Lower leg skin (tissue), 4 donors: ENCODE measurements around the gene SCGB2A2. TPM values are rescaled to one million over a fixed set of nuclear protein-coding genes. Genes with fewer than 3 reads are reported as not detected.

Experiments used
- DNase-seq, 2 donors: peaks; one replicate each; pipeline ENCODE4 v3.0.0-alpha.2; 2019; ENCODE audit warnings: low spot score in 2 of 2
- H3K4me3 ChIP-seq: fragments of 200-600 bp; sonication (generic); 2 replicates; pipeline ENCODE4 v1.5.1; 2017; ENCODE audit warnings: mild to moderate bottlenecking, low read depth; ENCODE audit not compliant: poor library complexity, severe bottlenecking
- POLR2A ChIP-seq, 2 donors: fragments of 450-650 bp; IDR thresholded peaks; one replicate each; pipeline ENCODE4 v1.6.1; 2016 to 2017; ENCODE audit warnings: antibody characterized with exemption in 2 of 2, mild to moderate bottlenecking in 1 of 2, moderate library complexity in 1 of 2
- WGBS, 2 donors: methylation state at CpG; one replicate each; pipeline ENCODE4 v1.1.5; 2018; 5-methylcytosine and 5-hydroxymethylcytosine counted together
- intact Hi-C: fragments of 100-400 bp; cut with DNase I; formaldehyde crosslinking; loops from one replicate; pipeline ENCODE4 v1.15.0; 2023; ENCODE audit warnings: low total_unique reads
- total RNA-seq, 4 donors: library from RNA; depleted of rRNA; stranded (reverse); fragments of >200 nt; gene quantifications; one replicate each; pipeline ENCODE4 v1.1.0, GENCODE V29; 2016
- TF ChIP-seq, protein P1 (sequence below), 3 donors: fragments of 450-650 bp; IDR thresholded peaks; one replicate each; pipeline ENCODE4 v1.5.1; 2016; ENCODE audit warnings: antibody characterized with exemption in 3 of 3, mild to moderate bottlenecking in 3 of 3, moderate library complexity in 2 of 3

Gene SCGB2A2
- total RNA-seq, 4 donors from 2014 or later, result 410 to 1,440 (median 953) TPM

DNA sequence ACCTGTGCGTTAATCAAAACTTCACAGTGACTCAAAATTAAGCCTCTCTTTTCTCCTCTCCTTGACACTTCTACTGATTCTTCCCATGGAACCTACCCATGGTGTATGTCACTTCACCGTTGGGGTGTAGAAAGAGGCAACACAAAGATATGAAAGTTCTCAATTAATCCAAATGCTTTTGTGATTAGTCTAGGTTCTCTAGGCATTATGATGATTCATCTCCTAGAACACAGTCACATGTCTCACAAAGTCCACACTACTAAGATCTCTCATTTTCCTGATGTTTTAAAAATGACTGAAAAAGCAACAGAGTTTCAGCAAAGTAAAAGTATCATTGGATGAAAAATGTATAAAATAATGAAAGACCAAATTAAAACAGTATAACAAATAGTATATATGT lies 13.7 kb upstream of the SCGB2A2 start:
- H3K4me3 ChIP-seq, result no peak overlapping the region
- DNase-seq, result no peak
- intact Hi-C loops, result no loop called here
- 89 to 93% methylated on average over 2 of the region's 2 CpGs for WGBS, 2 donors
- no peak for TF ChIP-seq POLR2A (IDR thresholded peaks at IDR 0.05)
- TF ChIP-seq, protein P1, sequence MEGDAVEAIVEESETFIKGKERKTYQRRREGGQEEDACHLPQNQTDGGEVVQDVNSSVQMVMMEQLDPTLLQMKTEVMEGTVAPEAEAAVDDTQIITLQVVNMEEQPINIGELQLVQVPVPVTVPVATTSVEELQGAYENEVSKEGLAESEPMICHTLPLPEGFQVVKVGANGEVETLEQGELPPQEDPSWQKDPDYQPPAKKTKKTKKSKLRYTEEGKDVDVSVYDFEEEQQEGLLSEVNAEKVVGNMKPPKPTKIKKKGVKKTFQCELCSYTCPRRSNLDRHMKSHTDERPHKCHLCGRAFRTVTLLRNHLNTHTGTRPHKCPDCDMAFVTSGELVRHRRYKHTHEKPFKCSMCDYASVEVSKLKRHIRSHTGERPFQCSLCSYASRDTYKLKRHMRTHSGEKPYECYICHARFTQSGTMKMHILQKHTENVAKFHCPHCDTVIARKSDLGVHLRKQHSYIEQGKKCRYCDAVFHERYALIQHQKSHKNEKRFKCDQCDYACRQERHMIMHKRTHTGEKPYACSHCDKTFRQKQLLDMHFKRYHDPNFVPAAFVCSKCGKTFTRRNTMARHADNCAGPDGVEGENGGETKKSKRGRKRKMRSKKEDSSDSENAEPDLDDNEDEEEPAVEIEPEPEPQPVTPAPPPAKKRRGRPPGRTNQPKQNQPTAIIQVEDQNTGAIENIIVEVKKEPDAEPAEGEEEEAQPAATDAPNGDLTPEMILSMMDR (IDR thresholded peaks at IDR 0.05), result no peak

GRCh38 chr11:62260261-62260953 lies 9.6 kb upstream of the SCGB2A2 start:
- WGBS, 2 donors, result 72 to 74% methylated on average over 6 of the region's 6 CpGs
- no peak overlapping the region for H3K4me3 ChIP-seq
- intact Hi-C loops, result no loop called here
- no peak for TF ChIP-seq POLR2A (IDR thresholded peaks at IDR 0.05)
- TF ChIP-seq, protein P1 (IDR thresholded peaks at IDR 0.05), result no peak
- no peak for DNase-seq

GRCh38 chr11:62264004-62264403 lies 6.0 kb upstream of the SCGB2A2 start:
- no peak overlapping the region for H3K4me3 ChIP-seq
- TF ChIP-seq, protein P1 (IDR thresholded peaks at IDR 0.05), result no peak
- TF ChIP-seq POLR2A (IDR thresholded peaks at IDR 0.05), result no peak
- 75 to 95% methylated on average over 1 of the region's 1 CpG for WGBS, 2 donors
- DNase-seq, result no peak
- intact Hi-C loops, result no loop called here

- no peak for DNase-seq
- H3K4me3 ChIP-seq, result no peak overlapping the region
- intact Hi-C loops, result no loop called here
- no peak for TF ChIP-seq POLR2A (IDR thresholded peaks at IDR 0.05)
- TF ChIP-seq, protein P1 (IDR thresholded peaks at IDR 0.05), result no peak
- 50 to 52% methylated on average over 4 of the region's 4 CpGs for WGBS, 2 donors
Measured at GRCh38 chr11:62266558-62266957, 3.4 kb upstream of the SCGB2A2 start.

- no peak for DNase-seq
- intact Hi-C loops, result no loop called here
- 81 to 88% methylated on average over 1 of the region's 1 CpG for WGBS, 2 donors
- TF ChIP-seq, protein P1 (IDR thresholded peaks at IDR 0.05), result no peak
- no peak for TF ChIP-seq POLR2A (IDR thresholded peaks at IDR 0.05)
- no peak overlapping the region for H3K4me3 ChIP-seq
Measured at GRCh38 chr11:62267050-62267449, 2.9 kb upstream of the SCGB2A2 start.

GRCh38 chr11:62267576-62267975 lies 2.4 kb upstream of the SCGB2A2 start:
- no peak for DNase-seq
- TF ChIP-seq, protein P1 (IDR thresholded peaks at IDR 0.05), result no peak
- TF ChIP-seq POLR2A (IDR thresholded peaks at IDR 0.05), result no peak
- 40 to 43% methylated on average over 3 of the region's 3 CpGs for WGBS, 2 donors
- H3K4me3 ChIP-seq, result no peak overlapping the region
- intact Hi-C loops, result no loop called here
